ENCODE data around the gene RPS6KA2. TPM values are rescaled to one million over a fixed set of nuclear protein-coding genes. Genes with fewer than 3 reads are reported as not detected.

RPS6KA2 gene
- polyA plus RNA-seq, 1 donor (not counting 4 experiments of a cell fraction or from before 2014, with no cell fraction given): 8.2 TPM

GRCh38 chr6:166610069-166610468 is 17.0 kb downstream of the RPS6KA2 start:
- Histone ChIP-seq H3K27ac (ENCODE audit: control insufficient read depth, insufficient read depth, low read length) (no peak overlapping the region), H3K4me1 (ENCODE audit: control insufficient read depth, extremely low read depth, insufficient read depth, low read length) (peaks cover 5% of the 10 kb centered on the region), H3K36me3 (ENCODE audit: control insufficient read depth in 2 of 2, extremely low read depth in 1 of 2, insufficient read depth in 2 of 2, low read length in 2 of 2) (no peaks in the 10 kb centered on the region), H3K9ac (ENCODE audit: control insufficient read depth, extremely low read depth, insufficient read depth, low read length) (no peak overlapping the region), H3K9me1 (ENCODE audit: control insufficient read depth, extremely low read depth, insufficient read depth, low read length) (no peaks in the 10 kb centered on the region), H4K20me1 (ENCODE audit: control insufficient read depth, extremely low read depth, insufficient read depth, low read length) (no peaks in the 10 kb centered on the region), H3K27me3 (ENCODE audit: control insufficient read depth, extremely low read depth, insufficient read depth, low read length) (no peaks in the 10 kb centered on the region), H3K79me2 (ENCODE audit: control insufficient read depth, insufficient read depth, low read length) (no peaks in the 10 kb centered on the region), H3K4me3 (ENCODE audit: control insufficient read depth in 2 of 3, extremely low read depth in 1 of 3, insufficient read depth in 2 of 3, low read depth in 1 of 3, low read length in 3 of 3) (no peak overlapping the region), H3K4me2 (ENCODE audit: control insufficient read depth, extremely low read depth, insufficient read depth, low read depth, low read length) (no peak overlapping the region), H3K9me3 (ENCODE audit: control insufficient read depth, low read depth, low read length) (no peaks in the 10 kb centered on the region), H2AFZ (ENCODE audit: control insufficient read depth, low read length) (no peak overlapping the region)
- TF ChIP-seq EZH2 (IDR thresholded peaks at IDR 0.05; ENCODE audit: low read length): no peak
- TF ChIP-seq CTCF (optimal IDR thresholded peaks at IDR 0.05 in 1 of 3, IDR thresholded peaks at IDR 0.05 in 1 of 3, conservative IDR thresholded peaks at IDR 0.05 in 1 of 3; ENCODE audit: extremely low read depth in 1 of 3, insufficient read depth in 2 of 3, low read length in 3 of 3): no peak
- DNase-seq (ENCODE audit: low read depth, low spot score) (no peak), FAIRE-seq (peak; percentile 49)
- dilution Hi-C loops (cut with MboI; ENCODE audit: extremely low pct_ligation_motif_present, low sequenced_read_pairs): no loop called here

- Histone ChIP-seq H4K20me1 (ENCODE audit: control insufficient read depth, extremely low read depth, insufficient read depth, low read length) (no peaks in the 10 kb centered on the region), H3K36me3 (ENCODE audit: control insufficient read depth in 2 of 2, extremely low read depth in 1 of 2, insufficient read depth in 2 of 2, low read length in 2 of 2) (no peaks in the 10 kb centered on the region), H3K4me1 (ENCODE audit: control insufficient read depth, extremely low read depth, insufficient read depth, low read length) (no peaks in the 10 kb centered on the region), H3K4me2 (ENCODE audit: control insufficient read depth, extremely low read depth, insufficient read depth, low read depth, low read length) (no peak overlapping the region), H2AFZ (ENCODE audit: control insufficient read depth, low read length) (no peak overlapping the region), H3K9me1 (ENCODE audit: control insufficient read depth, extremely low read depth, insufficient read depth, low read length) (no peaks in the 10 kb centered on the region), H3K79me2 (ENCODE audit: control insufficient read depth, insufficient read depth, low read length) (no peaks in the 10 kb centered on the region), H3K27me3 (ENCODE audit: control insufficient read depth, extremely low read depth, insufficient read depth, low read length) (no peaks in the 10 kb centered on the region), H3K27ac (ENCODE audit: control insufficient read depth, insufficient read depth, low read length) (no peak overlapping the region), H3K4me3 (ENCODE audit: control insufficient read depth in 2 of 3, extremely low read depth in 1 of 3, insufficient read depth in 2 of 3, low read depth in 1 of 3, low read length in 3 of 3) (no peak overlapping the region), H3K9ac (ENCODE audit: control insufficient read depth, extremely low read depth, insufficient read depth, low read length) (no peak overlapping the region), H3K9me3 (ENCODE audit: control insufficient read depth, low read depth, low read length) (no peaks in the 10 kb centered on the region)
- no peak for DNase-seq (ENCODE audit: low read depth, low spot score)
- no peak for FAIRE-seq
- dilution Hi-C loops (cut with MboI; ENCODE audit: extremely low pct_ligation_motif_present, low sequenced_read_pairs): no loop called here
- TF ChIP-seq CTCF (optimal IDR thresholded peaks at IDR 0.05 in 1 of 3, IDR thresholded peaks at IDR 0.05 in 1 of 3, conservative IDR thresholded peaks at IDR 0.05 in 1 of 3; ENCODE audit: extremely low read depth in 1 of 3, insufficient read depth in 2 of 3, low read length in 3 of 3) (no peak), EZH2 (IDR thresholded peaks at IDR 0.05; ENCODE audit: low read length) (no peak)
These were observed 18.3 kb downstream of the RPS6KA2 start for GRCh38 chr6:166608774-166609173.
